SK-N-SH (cell line): Measurements from ENCODE around the gene PSMD8.

ENCODE experiments used
- CTCF ChIP-seq: fragments of 200-600 bp; sonication (generic); IDR thresholded peaks from 2 replicates; pipeline ENCODE4 v1.6.1; 2017; ENCODE audit warnings: antibody characterized with exemption, mild to moderate bottlenecking, moderate library complexity
- RFX5 ChIP-seq: IDR thresholded peaks from 2 replicates; pipeline ENCODE4 v1.6.1; 2012; ENCODE audit warnings: mild to moderate bottlenecking, improper control_type of control experiment, low read length
- USF1 ChIP-seq: IDR thresholded peaks from 2 replicates; pipeline ENCODE4 v1.4.0; 2012; ENCODE audit warnings: low read depth, borderline replicate concordance

- TF ChIP-seq USF1 (no peak), RFX5 (no peak), CTCF (no peak)
Observed at GRCh38 chr19:38340927-38341326, 33.4 kb upstream of the PSMD8 start.
